GM12801 (cell line): ENCODE results near the gene MACO1.
"Not testable (repeated sequence)": the region's sequence is repeated elsewhere in the genome, so short reads cannot be mapped to it uniquely, and the experiment has no call there.

Experiments used
- TF ChIP-seq, protein P1 (sequence below): IDR thresholded peaks from one replicate; pipeline ENCODE4 v1.5.1; 2011; ENCODE audit warnings: control low read depth; ENCODE audit not compliant: insufficient read length; ENCODE audit errors: extremely low read depth

The MACO1 gene

GRCh38 chr1:25430073-25430966 is at the start of gene MACO1:
TSS of gene MACO1 (plus strand) at chr1:25430897. CDS start at chr1:25431099, 202 bp downstream.
- TF ChIP-seq, protein P1, sequence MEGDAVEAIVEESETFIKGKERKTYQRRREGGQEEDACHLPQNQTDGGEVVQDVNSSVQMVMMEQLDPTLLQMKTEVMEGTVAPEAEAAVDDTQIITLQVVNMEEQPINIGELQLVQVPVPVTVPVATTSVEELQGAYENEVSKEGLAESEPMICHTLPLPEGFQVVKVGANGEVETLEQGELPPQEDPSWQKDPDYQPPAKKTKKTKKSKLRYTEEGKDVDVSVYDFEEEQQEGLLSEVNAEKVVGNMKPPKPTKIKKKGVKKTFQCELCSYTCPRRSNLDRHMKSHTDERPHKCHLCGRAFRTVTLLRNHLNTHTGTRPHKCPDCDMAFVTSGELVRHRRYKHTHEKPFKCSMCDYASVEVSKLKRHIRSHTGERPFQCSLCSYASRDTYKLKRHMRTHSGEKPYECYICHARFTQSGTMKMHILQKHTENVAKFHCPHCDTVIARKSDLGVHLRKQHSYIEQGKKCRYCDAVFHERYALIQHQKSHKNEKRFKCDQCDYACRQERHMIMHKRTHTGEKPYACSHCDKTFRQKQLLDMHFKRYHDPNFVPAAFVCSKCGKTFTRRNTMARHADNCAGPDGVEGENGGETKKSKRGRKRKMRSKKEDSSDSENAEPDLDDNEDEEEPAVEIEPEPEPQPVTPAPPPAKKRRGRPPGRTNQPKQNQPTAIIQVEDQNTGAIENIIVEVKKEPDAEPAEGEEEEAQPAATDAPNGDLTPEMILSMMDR = no peak

- TF ChIP-seq, protein P1 = no peak
Observed at GRCh38 chr1:25392841-25393240, 37.9 kb upstream of the MACO1 start.

- TF ChIP-seq, protein P1 = not testable (repeated sequence)
Observed at GRCh38 chr1:25420715-25421114, 10.0 kb upstream of the MACO1 start, which contains the start of gene RHCE. TSS of gene RHCE (minus strand) at chr1:25420825. CDS start at chr1:25420786, 39 bp downstream.

DNA sequence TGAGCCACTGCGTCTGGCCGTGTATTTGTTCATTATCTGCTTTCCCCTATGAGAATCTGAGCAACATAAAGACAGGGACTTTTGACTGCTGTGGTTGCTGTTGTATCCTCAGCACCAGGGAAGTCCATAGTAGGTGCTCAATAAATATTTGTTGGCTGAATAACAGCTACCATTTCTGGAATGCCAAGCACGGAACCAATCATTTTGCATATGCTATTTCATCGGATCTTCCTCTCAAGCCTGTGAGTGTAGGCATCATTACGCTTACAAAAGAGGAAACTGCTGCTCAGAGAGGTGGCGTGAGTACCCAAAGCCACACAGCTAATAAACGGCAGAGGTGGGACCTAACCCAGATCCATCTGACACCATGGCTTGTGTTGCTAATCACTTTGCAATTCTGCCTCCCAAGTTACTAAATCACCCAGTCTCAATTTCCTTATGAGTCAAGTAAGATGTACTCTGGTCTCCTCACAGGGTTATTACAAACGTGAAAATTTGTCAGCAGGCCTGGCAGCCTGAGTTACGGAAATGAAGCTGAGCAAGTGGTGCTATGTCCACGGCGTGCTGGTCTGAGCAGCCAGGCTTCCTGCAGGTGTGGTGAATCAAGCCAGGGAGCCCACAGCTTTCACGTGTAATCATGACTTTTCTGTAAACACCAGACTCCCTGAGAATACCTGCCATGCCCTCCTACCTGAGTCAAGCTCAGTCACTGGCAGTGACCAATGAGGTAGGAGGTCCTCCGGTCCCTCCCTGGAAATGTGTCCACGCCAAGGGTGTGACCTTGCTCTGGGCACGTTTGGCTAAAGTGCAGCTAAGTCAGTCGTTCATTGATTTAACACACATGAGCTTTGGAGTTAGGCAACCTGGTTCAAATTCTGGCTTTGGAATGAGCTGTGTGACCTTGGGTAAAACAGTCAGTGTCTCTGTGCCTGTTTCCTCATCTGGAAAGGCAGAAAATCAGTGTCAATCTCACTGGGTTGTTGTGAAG is 5.3 kb upstream of the MACO1 start:
- TF ChIP-seq, protein P1 = no peak

GRCh38 chr1:25427696-25428095 is 3.0 kb upstream of the MACO1 start:
- TF ChIP-seq, protein P1 = no peak

- TF ChIP-seq, protein P1 = no peak
Observed at GRCh38 chr1:25428475-25429166, 2.1 kb upstream of the MACO1 start.
